ENCODE results near the gene MPP3. TPM values are rescaled to one million over a fixed set of nuclear protein-coding genes. Genes with fewer than 3 reads are reported as not detected.

The MPP3 gene
- total RNA-seq, 1 experiment from 2014 or later, result 6.9 TPM

DNA sequence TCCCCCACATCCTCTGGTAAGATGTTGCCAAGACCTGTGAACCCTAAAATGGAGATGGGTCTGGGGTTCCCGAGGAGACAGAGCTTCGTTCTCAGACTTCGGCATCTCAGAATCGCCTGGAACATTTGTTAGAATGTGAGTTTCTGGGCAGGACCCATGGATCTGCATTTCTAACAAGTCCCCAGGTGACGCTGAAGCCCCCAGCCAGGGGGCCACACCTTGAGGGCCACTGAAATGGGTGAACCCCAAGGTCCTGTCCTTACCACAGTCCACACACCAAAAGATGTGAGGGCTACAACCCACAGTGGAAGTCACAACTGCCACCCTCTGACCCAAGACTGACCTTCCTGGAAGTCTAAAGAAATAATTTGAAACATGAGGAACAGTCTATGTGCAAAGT, 14.0 kb downstream of the MPP3 start:
- no peak overlapping the region for H3K27ac Mint-ChIP-seq
- Histone ChIP-seq H3K79me2 (ENCODE audit: insufficient read depth, low read length) (no peaks in the 10 kb centered on the region), H3K14ac (ENCODE audit: insufficient read depth, low read length) (no peak overlapping the region), H3T11ph (ENCODE audit: low read length) (no peak overlapping the region), H3K27me3 (ENCODE audit: insufficient read depth, low read length) (no peaks in the 10 kb centered on the region), H2BK120ac (ENCODE audit: low read depth, low read length, poor library complexity, severe bottlenecking) (no peak overlapping the region), H4K8ac (replicated peaks; ENCODE audit: insufficient read length, low read depth, low read length) (no peak overlapping the region), H3K56ac (ENCODE audit: insufficient read length, low read depth, low read length) (no peak overlapping the region), H2BK12ac (ENCODE audit: insufficient read length, low read depth, low read length) (no peak overlapping the region), H3K23ac (ENCODE audit: insufficient read length, low read depth, low read length) (no peak overlapping the region), H2AFZ (ENCODE audit: low read length) (no peak overlapping the region), H3K4ac (ENCODE audit: low read depth, low read length) (no peak overlapping the region), H2BK20ac (ENCODE audit: low read depth, low read length, poor library complexity, severe bottlenecking) (no peak overlapping the region), H4K5ac (ENCODE audit: insufficient read length, low read depth, low read length) (no peak overlapping the region), H3K23me2 (ENCODE audit: insufficient read length, low read depth, low read length, poor library complexity, severe bottlenecking) (no peaks in the 10 kb centered on the region), H3K9ac (ENCODE audit: extremely low read depth, insufficient read length, low read length) (no peak overlapping the region), H4K20me1 (ENCODE audit: control insufficient read depth, insufficient read depth, insufficient read length) (no peaks in the 10 kb centered on the region), H2BK15ac (ENCODE audit: low read depth, low read length) (no peak overlapping the region), H3K79me1 (ENCODE audit: insufficient read depth, low read depth, low read length, poor library complexity, severe bottlenecking) (no peaks in the 10 kb centered on the region), H2AK5ac (ENCODE audit: insufficient read length, low read length) (no peak overlapping the region), H3K4me2 (ENCODE audit: insufficient read depth, insufficient read length, low read length) (no peak overlapping the region), H3K27ac (ENCODE audit: insufficient read length, low read depth, low read length) (no peak overlapping the region), H2BK5ac (ENCODE audit: insufficient read length, low read length) (no peak overlapping the region), H3K9me3 (ENCODE audit: control insufficient read depth, low read depth, low read length) (no peaks in the 10 kb centered on the region), H4K91ac (ENCODE audit: insufficient read length, low read depth, low read length) (no peak overlapping the region), H3K4me1 (ENCODE audit: insufficient read depth, low read length) (no peaks in the 10 kb centered on the region), H3K18ac (ENCODE audit: insufficient read length, low read depth, low read length) (no peak overlapping the region)
- WGBS (ENCODE audit: extremely low coverage, insufficient read length, low lambda C conversion rate), result no CpG with 5 or more reads among the region's 5 CpGs
- H3K27me3 Mint-ChIP-seq (ENCODE audit: low read depth), result no peaks in the 10 kb centered on the region
- H3K4me1 Mint-ChIP-seq, result peaks cover 3% of the 10 kb centered on the region in 2 experiments
- no peak overlapping the region for H3K4me3 Mint-ChIP-seq
- DNase-seq, result no peak
- peaks cover 0 to 7% (median 0%) of the 10 kb centered on the region in 3 experiments; a peak in 4 of 7 replicates for H3K36me3 Mint-ChIP-seq (ENCODE audit: insufficient read depth in 1 of 3, low read depth in 3 of 3)
- no peaks in the 10 kb centered on the region for H3K9me3 Mint-ChIP-seq
- TF ChIP-seq, protein P1, sequence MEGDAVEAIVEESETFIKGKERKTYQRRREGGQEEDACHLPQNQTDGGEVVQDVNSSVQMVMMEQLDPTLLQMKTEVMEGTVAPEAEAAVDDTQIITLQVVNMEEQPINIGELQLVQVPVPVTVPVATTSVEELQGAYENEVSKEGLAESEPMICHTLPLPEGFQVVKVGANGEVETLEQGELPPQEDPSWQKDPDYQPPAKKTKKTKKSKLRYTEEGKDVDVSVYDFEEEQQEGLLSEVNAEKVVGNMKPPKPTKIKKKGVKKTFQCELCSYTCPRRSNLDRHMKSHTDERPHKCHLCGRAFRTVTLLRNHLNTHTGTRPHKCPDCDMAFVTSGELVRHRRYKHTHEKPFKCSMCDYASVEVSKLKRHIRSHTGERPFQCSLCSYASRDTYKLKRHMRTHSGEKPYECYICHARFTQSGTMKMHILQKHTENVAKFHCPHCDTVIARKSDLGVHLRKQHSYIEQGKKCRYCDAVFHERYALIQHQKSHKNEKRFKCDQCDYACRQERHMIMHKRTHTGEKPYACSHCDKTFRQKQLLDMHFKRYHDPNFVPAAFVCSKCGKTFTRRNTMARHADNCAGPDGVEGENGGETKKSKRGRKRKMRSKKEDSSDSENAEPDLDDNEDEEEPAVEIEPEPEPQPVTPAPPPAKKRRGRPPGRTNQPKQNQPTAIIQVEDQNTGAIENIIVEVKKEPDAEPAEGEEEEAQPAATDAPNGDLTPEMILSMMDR (conservative IDR thresholded peaks at IDR 0.05), result no peak

Data from H9 (cell line).